HG02759 (cell line): ENCODE measurements around the gene SPATA20.

Source experiments
- ATAC-seq: cut with Tn5 transposase; IDR thresholded peaks from one replicate; pipeline ENCODE4 v1.9.1; 2021; ENCODE audit warnings: mild to moderate bottlenecking, moderate library complexity; ENCODE audit not compliant: unreplicated experiment

SPATA20 gene

DNA sequence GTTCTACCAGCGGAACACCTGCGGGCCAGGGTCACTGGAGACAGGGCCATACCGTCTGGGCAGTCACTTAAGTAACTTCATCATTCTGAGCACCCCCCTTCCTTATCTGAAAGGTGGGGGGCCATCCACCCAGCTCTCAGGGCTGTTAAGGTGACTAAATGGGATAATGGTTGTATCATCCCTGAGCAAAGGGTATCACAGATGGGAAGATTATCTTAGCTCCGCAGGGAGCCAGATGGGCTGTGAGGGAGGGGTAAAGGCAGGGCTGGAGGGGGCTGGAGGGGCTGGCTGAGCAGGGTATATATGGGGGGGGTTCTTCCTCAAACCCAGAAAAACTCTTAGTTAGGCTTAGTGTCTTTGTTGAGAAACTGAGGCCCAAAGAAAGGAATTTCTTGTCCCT is 10.7 kb downstream of the SPATA20 start:
- ATAC-seq: no peak

DNA sequence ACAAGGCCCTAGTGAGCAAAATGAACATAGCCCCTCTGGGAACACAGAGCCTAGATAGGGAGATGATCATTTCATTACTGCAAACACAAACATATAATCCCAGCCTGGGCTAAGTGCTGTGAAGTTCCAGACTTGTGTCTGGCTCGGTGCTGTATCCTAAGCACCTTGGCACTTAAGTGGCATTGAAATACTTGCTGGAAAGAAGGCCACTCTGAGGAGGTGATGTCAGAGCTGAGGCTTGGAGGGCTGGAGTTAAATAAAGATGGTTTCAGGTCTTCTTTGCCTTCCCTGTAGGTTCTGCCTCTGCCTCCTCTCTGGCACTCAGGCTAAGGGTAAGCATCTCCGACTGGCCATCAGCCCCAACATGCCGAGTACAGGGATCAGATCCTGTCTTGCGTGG is 11.1 kb downstream of the SPATA20 start:
- ATAC-seq: no peak

DNA sequence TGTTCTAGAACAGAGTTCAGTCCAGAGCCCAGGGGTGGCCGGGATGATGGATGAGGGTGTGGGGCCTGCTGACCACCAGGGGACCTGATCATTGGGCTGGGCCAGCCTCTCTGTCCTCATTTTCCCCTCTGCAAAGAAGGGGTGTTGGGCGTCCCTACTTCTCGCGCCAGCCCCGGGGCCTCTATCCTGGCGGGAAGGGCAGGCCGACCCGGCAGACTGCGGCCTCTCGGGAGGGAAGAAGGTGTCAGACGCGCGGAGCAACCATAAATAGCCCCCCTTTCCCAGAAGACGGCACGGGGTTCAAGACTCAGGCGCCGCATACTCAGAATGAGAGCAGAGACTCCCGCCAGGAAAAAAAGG is 11.6 kb downstream of the SPATA20 start:
- ATAC-seq: no peak

DNA sequence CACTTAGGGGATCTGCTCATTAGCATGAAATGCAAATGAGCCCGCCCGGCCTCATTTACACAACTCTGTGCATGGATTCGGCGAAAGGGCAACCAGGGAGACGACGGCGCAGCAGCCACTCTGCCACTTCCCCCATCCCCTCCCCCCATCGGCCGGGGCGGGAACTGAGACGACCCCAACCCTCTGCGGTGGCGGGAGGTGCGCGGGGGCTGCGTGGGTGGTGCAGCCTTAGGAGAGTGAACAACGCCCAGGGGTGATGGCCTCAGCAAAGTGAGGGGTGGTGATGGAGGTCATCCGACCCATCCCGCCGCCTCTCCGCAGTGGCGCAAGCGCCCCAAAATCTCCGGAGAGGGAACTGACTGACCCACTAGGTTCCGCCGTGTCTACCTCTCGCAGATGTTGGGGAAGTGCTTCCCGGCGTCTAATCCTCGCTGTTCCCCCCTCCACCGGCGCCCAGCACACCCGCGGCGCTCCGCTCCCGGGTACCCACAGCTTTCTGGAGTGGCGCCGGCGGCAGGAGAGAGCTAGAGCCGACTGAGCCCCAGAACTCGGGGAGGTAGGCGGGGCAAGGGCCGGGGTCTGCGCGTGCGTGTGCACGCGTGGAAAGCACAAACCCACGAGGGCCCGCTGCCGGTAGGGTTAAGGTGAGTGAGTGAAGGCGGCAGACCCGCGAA is 12.1 kb downstream of the SPATA20 start:
- no peak for ATAC-seq

DNA sequence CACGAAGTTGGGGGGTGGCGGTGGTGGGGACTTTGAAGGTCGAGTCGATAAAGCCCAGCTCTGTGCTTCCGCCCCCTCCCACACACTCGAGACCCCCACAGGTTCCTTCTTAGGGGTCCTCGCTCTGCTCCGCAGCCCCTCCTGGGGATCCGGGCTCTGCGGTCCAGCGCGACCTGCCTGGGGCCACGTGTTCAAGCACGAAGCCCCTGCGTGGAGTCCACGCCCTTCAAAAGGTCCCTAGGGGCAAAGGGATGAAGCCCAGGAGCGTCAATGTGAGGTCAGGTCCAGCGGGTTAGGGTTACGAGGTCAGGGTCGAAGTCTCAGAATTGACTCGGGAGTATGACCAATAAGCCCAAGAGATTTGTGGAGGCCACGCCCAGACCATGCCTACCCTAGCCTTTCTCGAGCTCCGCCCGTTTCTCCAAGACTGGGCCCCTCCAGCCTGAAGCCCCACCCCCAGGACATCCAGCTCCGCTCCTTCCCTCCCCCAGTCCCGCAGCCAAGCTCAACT is 12.8 kb downstream of the SPATA20 start:
- no peak for ATAC-seq

DNA sequence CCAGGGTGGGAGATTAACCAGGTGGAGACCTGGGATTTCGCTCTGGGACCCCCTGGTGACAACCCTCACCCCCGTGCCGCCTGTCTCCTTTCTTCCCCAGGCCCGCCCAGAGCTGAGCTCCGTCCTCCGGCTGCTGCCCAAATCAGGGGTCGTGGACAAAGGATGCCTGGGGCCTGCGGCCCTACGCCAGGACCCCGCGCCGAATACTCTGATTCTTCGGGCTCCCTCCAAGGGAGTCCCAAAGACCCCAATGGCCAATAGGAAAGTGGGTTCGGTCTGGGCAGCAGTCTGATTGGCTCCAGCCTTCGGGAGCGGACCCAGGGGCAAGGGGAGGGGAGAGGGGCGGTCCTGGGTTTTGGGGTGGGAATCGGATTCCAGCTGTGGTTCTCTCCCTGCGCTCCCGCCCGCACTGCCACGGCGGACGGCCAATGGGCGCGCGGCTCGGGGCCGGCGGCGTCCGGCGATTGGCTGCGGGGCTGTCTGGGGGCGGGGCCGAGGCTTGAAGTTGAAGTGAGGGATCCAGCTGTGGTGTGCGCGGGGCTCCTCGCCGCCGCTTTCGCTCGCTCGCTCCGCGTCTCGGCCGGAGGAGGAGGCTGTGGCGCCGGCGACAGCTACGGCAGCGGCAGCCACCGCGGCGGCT is 13.3 kb downstream of the SPATA20 start, which contains the start of gene CACNA1G:
TSS of gene CACNA1G (plus strand) at position 531 of the 640 bp plus-strand sequence. CDS start 745 bp downstream, outside the sequence.
- peak; percentile 95 for ATAC-seq

DNA sequence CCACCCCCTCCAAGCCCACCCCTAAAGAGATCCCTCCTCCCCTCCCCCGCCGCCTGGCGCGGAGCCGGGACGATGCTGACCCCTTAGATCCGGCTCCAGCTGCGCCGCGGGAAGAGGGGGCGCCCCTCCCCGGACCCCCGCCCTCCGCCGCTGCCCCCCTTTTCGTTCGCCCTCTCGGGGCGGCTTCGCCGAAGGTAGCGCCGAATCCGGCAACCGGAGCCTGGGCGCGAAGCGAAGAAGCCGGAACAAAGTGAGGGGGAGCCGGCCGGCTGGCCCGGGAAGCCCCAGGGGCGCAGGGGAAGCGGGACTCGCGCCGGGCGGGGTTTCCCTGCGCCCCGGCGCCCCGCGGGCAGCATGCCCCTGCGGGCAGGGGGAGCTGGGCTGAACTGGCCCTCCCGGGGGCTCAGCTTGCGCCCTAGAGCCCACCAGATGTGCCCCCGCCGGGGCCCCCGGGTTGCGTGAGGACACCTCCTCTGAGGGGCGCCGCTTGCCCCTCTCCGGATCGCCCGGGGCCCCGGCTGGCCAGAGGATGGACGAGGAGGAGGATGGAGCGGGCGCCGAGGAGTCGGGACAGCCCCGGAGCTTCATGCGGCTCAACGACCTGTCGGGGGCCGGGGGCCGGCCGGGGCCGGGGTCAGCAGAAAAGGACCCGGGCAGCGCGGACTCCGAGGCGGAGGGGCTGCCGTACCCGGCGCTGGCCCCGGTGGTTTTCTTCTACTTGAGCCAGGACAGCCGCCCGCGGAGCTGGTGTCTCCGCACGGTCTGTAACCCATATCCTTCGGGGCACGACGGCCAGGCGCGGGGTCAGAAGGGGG is 14.2 kb downstream of the SPATA20 start:
- peak; percentile 25 for ATAC-seq

DNA sequence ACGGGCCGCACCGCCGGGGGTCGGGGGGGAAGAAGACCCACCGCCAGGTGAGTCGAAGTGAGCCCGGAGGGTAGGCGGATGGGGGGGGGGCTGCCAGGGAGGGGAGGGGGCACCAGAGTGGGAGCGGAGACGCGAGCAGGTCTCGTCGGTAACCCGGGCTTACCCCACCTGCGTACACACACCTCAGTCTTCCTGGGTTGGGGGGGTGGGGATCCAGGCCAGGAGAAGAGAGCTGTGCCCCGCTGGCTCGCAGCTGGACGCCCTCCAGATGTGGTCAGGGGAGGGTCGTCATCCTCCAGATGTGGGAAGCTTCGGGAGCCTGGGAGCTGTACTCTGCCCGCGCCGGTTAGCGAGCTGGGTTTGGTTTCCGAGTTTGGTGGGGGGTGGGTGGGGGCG is 14.8 kb downstream of the SPATA20 start:
- ATAC-seq: no peak

DNA sequence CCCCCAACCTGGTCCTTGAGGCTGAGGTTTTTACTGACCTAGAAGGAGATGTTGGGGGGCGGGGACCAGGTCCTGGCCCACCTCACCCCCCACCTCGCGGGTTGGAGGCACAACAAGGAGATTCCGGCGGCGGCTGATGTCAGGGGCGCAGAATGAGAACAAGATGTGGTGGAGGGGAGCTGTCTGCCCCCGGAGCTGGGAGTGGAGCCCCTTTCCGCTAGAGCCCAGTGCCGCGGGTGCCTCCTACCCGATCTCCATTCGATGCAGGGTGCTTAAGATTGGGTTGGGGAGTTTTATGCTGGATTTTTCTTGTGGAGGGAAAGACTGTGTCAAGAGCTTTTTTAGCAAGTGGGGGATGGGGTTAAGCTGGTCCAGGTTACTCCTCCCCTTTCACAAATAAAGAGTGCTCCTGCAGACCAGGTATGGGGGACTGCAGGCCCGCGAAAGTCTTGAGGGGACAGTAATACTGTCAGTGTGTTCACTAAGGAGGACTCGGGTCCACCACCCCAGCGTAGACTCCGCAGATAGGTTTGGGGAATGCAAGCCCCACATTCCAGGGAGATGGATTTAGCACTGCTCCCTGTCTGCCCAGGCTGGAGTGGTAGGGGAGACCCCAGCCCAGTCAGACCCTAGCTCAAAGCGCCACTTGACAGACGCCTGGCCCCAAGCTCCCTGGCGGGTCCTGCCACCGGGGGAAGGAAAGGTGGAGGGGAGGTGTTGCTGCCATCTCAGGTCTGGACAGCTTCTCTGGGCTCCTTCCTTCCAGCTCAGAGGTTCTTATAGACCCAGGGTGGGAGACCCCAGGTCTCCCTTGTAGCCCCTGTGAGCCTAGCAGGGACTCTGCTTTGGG is 15.5 kb downstream of the SPATA20 start:
- no peak for ATAC-seq

DNA sequence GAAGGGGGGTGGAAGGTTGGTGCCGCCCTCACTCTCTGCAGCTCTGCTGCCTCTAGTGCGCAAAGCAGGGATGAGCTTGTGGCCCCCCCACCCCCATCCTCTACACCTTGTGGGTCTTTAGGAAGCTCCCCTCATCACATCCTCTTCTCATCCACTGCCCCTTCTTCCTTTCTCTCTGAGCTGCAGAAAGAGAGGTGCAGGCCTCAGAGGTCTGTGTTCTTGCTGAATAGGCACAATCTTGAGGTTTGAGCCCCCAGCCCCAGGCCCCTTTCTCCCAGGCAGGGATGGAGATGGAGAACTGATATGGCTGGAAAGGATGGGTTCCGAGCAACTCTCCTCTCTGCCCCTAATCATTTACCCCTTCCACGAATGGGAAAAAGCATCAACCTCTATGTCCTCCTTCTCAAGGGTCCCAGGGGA is 16.1 kb downstream of the SPATA20 start:
- no peak for ATAC-seq

DNA sequence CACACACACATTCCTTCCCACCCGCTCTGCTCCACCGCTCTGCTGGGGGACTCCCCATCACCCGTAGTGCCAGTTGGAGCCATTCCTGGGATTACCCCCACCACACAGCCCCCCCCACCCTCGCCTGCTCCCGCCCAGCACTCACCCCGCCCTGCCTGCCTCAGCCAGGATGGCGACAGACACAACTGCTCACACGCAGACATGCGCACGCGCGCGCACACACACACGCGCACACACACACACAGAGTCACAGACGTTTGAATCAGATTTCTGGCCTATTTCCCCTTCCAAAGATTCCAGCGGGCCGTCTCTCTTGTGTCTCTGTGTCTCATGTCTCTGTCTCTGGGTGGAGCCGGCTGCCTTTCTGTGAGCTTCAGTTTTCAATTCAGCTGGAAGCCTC is 17.9 kb downstream of the SPATA20 start:
- no peak for ATAC-seq

DNA sequence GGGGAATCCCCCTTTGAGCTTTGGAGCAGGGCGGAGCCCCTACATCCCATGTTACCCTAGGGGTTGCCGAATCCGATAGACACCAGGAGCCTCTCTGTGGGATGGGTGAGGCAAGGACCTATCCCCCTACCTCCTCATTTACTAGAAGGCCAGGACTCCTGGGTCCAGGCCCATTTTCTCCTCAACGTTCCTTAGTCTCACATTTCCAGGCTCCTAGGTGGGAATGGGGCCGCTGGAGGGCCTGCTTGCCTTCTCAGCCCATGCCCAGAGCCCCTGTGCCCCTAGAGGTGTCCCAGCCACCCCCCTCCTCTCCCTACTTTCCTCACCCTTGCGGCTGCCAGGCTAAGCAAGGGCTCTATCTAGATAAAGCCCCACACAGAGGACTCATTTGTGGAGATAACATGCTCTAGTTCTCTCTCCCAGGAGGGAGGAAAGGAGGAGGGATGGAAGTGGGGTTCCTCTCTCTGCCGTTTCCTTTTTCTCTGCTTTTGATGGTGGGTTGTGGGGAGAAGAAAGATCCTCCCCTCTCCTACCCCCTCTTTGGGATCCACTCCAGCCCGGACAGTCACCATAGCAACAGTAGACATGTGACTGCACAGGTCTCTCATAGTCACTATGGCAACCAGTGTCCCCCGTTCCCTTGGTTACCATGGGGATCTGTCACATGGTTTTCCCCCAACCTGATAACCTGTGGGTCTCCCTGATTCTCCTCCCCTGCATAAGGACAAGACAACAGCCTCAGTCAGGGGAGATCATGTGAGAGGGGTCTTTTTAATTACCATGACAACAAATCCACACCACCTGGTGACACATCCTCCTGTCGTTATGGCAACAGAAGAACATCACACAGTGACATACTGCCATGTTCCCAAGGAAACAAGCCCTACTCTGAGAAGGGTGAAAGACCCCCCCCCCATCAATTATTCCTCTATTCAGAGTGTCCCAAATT is 18.7 kb downstream of the SPATA20 start:
- ATAC-seq: no peak

DNA sequence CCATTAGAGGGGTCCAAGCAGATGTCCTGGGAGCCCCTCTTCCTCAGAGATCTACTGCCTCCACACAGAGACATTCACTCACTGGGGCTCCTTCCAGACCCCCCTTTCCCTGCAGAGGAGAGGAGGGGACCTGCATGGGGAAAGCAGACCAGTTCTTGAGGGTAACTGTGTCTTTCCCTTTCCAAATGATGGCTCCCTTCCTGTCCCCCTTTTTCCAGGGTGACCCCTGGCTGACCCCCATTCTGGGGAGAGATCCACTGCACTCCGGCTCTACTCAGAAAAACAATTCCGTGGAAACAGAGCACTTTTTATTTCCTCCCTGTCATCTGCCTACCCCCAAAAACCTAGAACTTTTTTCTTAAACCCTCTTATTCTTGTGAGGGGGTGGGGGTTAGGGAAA is 19.9 kb downstream of the SPATA20 start:
- ATAC-seq: no peak

DNA sequence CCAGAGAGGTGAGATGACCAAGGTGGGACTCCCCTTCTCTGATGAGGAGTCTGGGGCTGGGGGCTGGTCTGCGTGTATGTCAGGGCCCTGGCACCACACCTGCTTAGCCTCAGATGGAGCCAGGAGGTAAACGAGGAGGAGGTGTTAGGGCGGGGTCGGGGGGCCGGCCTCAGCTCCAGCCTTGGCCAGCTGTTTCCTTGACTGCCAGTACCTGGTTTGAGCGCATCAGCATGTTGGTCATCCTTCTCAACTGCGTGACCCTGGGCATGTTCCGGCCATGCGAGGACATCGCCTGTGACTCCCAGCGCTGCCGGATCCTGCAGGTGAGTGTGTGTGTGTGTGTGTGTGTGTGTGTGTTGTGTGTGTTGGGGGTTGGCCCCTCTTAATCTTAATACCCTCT is 21.7 kb downstream of the SPATA20 start:
- ATAC-seq: no peak

DNA sequence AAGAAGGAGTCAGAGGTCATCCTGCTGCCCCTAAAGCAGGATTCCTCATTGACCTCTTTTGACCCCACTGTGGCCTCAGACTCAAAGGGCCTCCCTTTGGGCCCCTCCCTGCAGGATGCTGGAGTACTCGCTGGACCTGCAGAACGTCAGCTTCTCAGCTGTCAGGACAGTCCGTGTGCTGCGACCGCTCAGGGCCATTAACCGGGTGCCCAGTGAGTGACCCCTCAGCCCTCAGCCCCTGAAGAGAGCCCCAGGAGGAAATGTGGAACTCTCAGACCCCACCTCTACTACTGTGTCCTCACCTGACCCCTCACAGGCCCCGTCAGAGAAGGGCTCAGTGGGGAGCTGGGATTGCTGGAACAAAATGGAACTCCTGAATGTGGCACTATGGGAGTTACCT is 22.6 kb downstream of the SPATA20 start:
- no peak for ATAC-seq

DNA sequence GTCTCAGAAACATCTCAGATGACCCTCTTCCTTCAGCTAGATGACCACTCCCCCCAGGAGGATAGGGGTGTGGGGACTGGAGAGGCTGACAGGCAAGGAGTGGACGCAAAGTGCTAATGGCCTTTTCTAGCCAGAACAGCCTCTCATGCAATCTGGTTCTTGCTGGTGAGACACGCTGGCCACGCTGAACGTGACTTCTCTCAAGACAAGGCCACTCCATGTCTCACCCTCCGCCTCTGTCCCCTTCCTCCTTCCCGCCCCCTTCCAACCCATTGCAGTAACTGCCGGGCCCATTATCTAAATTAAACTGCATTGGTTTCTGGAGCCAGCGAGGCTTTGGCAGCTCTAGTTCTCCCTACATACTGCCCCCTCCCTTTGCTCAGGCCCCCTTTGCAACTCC is 23.1 kb downstream of the SPATA20 start:
- ATAC-seq: no peak

DNA sequence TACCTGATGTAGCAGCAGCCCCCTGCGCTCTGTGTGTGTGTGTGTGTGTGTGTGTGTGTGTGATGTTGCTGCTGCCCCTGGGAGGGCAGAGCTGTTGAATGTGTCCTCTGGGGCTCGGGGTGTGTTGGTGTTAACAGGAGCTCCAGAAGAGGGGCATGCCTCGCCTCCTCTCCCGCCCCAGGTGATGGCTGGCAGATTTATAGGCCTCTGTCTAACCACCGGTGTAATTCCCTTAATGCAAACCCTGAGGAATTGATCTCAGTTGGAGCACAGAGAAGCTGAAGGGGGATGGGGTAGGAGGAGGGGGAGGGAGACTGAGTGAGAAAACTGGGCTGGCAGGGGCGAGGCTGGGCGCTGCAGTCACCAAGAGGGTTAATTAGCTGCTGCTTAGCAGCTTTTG is 23.6 kb downstream of the SPATA20 start:
- ATAC-seq: no peak

DNA sequence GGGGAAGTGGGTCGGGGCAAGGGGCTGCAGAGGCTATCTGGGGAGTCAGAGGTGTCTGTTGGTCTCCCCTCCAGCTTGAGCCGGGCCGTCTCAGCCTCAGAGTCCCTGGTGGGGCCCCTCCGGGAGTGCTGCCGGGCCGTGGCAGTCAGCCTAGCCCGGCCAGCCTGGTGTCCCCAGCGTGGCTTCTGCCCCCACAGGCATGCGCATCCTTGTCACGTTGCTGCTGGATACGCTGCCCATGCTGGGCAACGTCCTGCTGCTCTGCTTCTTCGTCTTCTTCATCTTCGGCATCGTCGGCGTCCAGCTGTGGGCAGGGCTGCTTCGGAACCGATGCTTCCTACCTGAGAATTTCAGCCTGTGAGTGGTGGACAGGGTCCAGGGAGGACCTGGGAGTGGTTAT is 24.7 kb downstream of the SPATA20 start:
- no peak for ATAC-seq

DNA sequence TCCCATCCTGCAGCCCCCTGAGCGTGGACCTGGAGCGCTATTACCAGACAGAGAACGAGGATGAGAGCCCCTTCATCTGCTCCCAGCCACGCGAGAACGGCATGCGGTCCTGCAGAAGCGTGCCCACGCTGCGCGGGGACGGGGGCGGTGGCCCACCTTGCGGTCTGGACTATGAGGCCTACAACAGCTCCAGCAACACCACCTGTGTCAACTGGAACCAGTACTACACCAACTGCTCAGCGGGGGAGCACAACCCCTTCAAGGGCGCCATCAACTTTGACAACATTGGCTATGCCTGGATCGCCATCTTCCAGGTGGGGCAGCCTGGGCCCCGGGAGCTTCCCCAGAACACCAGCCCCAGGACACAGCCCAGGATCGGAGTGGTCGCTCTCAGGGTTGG is 25.6 kb downstream of the SPATA20 start:
- ATAC-seq: no peak
